Measurements from ENCODE around the gene MISP3. TPM values are rescaled to one million over a fixed set of nuclear protein-coding genes. Genes with fewer than 3 reads are reported as not detected.
"Not testable (repeated sequence)": the region's sequence is repeated elsewhere in the genome, so short reads cannot be mapped to it uniquely, and the experiment has no call there.

Gene MISP3
- total RNA-seq, 2 donors from 2014 or later: 21.1 to 25.7 TPM

DNA sequence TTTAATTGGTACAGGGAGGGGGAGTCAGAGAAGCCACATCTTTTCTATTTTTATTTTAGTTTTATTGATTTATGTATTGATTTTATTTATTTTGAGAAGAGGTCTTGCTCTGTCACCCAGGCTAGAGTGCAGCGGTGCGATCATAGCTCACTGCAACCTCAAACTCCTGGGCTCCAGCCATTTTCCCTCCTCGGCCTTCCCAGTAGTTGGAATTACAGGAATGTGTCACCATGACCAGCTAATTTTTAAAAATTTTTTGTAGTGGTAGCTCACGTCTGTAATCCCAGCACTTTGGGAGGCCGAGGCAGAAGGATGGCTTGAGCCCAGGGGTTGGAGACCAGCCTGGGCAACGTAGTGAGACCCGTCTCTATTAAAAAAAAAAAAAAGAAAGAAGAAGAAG is 36.9 kb upstream of the MISP3 start:
- no peak overlapping the region for H3K4me3 ChIP-seq
- H3K27ac ChIP-seq: no peak overlapping the region
- H3K9me3 ChIP-seq: no peaks in the 10 kb centered on the region
- intact Hi-C loops (cut with DNase I): no loop called here
- no peak for ATAC-seq
- no peaks in the 10 kb centered on the region for H3K36me3 ChIP-seq (replicated peaks in 1 of 2; ENCODE audit: insufficient read depth in 1 of 2, low read depth in 2 of 2)
- no peak for DNase-seq
- no peaks in the 10 kb centered on the region for H3K27me3 ChIP-seq
- TF ChIP-seq, protein P1, sequence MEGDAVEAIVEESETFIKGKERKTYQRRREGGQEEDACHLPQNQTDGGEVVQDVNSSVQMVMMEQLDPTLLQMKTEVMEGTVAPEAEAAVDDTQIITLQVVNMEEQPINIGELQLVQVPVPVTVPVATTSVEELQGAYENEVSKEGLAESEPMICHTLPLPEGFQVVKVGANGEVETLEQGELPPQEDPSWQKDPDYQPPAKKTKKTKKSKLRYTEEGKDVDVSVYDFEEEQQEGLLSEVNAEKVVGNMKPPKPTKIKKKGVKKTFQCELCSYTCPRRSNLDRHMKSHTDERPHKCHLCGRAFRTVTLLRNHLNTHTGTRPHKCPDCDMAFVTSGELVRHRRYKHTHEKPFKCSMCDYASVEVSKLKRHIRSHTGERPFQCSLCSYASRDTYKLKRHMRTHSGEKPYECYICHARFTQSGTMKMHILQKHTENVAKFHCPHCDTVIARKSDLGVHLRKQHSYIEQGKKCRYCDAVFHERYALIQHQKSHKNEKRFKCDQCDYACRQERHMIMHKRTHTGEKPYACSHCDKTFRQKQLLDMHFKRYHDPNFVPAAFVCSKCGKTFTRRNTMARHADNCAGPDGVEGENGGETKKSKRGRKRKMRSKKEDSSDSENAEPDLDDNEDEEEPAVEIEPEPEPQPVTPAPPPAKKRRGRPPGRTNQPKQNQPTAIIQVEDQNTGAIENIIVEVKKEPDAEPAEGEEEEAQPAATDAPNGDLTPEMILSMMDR (IDR thresholded peaks at IDR 0.05): no peak
- no peak for TF ChIP-seq POLR2A (IDR thresholded peaks at IDR 0.05)
- peaks cover 14% of the 10 kb centered on the region for H3K4me1 ChIP-seq
- WGBS, 2 donors: 74 to 82% methylated on average over 7 of the region's 7 CpGs

DNA sequence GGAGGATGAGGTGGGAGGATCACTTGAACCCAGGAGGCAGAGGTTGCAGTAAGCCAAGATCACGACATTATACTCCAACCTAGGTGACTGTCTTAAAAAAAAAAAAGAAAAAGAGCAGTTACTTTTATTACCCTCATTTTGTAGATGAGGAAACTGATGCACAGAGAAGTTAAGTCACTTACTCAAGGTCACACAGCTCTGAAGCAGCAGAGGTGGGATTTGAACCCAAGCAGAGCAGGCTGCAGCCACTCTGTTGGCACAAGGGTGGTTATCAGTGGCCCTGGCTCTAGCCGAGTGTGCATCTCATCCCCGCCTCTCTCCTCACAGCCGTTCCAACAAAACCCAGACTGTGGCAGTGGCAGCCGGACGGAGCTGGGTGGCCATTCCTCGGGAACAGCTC is 33.4 kb upstream of the MISP3 start:
- no peak overlapping the region for H3K27ac ChIP-seq
- no peak overlapping the region for H3K4me3 ChIP-seq
- H3K9me3 ChIP-seq: no peaks in the 10 kb centered on the region
- DNase-seq: no peak
- H3K36me3 ChIP-seq (replicated peaks in 1 of 2; ENCODE audit: insufficient read depth in 1 of 2, low read depth in 2 of 2): no peaks in the 10 kb centered on the region
- ATAC-seq: no peak
- H3K27me3 ChIP-seq: no peaks in the 10 kb centered on the region
- no peak for TF ChIP-seq POLR2A (IDR thresholded peaks at IDR 0.05)
- intact Hi-C loops (cut with DNase I): no loop called here
- 85 to 91% methylated on average over 7 of the region's 7 CpGs for WGBS, 2 donors
- peaks cover 9% of the 10 kb centered on the region for H3K4me1 ChIP-seq

DNA sequence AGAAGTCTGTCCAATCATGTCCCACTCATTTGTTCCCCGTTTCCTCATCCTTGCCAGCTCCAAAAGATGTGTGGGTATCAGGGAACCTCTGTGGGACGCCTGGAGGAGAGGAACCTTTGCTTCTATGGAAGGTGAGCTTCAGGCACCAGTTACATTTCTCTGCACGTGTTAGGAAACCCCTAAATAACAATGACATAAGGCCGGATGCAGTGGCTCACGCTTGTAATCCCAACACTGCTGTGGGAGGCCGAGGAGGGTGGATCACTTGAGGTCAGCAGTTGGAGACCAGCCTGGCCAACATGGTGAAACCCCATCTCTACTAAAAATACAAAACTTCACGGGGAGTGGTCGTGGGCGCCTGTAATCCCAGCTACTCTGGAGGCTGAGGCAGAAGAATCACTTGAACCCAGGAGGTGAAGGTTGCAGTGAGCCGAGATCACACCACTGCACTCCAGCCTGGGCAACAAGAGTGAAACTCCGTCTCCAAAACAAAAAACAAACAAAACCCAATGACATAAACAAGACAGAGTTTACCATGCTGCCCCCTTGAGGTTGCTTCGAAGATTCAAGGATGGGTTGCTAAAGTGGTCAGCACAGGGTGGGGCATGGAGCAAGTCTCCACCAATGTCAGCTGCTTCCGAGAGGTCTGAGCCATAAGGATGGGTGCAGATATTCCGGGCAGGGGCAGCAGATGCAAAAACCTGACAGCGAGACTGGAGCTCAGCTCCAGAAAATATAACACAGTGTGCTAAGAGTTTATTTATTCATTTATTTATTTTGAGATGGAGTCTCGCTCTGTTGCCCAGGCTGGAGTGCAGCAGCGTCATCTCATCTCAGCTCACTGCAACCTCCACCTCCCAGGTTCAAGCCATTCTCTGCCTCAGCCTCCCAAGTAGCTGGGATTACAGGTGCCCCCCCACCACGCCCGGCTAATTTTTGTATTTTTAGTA is 29.7 kb upstream of the MISP3 start:
- peak; percentile 51 to 68 (median 56) for DNase-seq
- 58 to 67% methylated on average over 19 of the region's 19 CpGs for WGBS, 2 donors

DNA sequence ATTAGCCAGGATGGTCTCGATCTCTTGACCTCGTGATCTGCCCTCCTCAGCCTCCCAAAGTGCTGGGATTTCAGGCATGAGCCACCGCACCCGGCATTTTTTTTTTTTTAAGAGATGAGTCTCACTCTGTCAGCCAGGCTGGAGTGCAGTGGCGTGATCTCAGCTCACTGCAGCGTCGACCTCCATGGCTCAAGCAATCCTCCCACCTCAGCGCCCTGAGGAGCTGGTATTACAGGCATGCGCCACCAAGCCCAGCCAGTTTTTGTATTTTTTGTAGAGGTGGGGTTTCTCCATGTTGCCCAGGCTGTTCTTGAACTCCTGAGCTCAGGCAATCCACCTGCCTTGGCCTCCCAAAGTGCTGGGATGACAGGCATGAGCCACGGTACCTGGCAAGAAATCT is 24.7 kb upstream of the MISP3 start:
- H3K27ac ChIP-seq; ATAC-seq; intact Hi-C loops (cut with DNase I); H3K9me3 ChIP-seq; H3K36me3 ChIP-seq (replicated peaks in 1 of 2; ENCODE audit: insufficient read depth in 1 of 2, low read depth in 2 of 2); DNase-seq; H3K4me3 ChIP-seq; H3K27me3 ChIP-seq; H3K4me1 ChIP-seq: not testable (repeated sequence)
- WGBS, 2 donors: 95 to 100% methylated on average over 10 of the region's 10 CpGs

More for the DNA sequence above, 29.7 kb upstream of the MISP3 start:
- H3K27me3 ChIP-seq; H3K4me1 ChIP-seq; H3K9me3 ChIP-seq; intact Hi-C loops (cut with DNase I); H3K4me3 ChIP-seq; H3K36me3 ChIP-seq (replicated peaks in 1 of 2; ENCODE audit: insufficient read depth in 1 of 2, low read depth in 2 of 2): not testable (repeated sequence)
- ATAC-seq: peak; percentile 89
- TF ChIP-seq, protein P1 (IDR thresholded peaks at IDR 0.05): peak; percentile 31 to 74 (median 49)
- H3K27ac ChIP-seq: peak overlapping the region in 2 of 4 donors; percentile 8 to 52

DNA sequence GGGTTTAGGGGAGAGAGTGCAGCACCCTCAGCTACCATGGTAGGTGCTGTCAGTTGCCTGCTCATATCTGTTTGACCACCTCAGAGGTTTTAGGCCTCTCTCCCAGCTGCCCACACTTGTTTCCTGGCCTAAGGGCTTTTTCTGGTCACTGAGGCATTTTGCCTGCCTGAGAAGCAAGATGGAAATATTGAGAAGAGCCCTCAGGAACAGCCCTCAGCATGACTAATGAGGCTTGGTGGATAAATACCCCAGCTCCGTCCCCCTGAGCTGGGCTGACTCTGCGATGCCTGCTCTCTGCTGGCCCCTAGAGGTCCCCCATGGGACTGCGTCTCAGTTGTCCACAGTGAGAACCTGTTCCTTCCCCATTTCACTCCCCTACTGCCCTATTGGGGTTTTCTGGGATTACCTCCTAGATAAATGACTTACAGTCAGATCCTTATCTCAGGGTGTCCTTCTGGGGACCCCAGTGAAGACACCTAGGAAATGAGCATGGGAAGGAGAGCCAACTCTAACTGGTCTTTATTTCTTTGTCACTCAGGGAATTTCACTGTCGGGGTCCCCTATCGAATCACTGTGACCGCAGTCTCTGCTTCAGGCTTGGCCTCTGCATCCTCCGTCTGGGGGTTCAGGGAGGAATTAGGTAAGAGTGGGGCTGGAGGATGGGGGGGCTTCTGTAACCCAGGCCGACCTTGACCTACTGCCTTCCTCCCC is 24.0 kb upstream of the MISP3 start:
- TF ChIP-seq, protein P1 (IDR thresholded peaks at IDR 0.05): peak; percentile 33 to 65 (median 58)
- TF ChIP-seq POLR2A (IDR thresholded peaks at IDR 0.05): no peak
- Histone ChIP-seq H3K9me3 (no peaks in the 10 kb centered on the region), H3K27ac (no peak overlapping the region), H3K27me3 (no peaks in the 10 kb centered on the region), H3K36me3 (replicated peaks in 1 of 2; ENCODE audit: insufficient read depth in 1 of 2, low read depth in 2 of 2) (no peaks in the 10 kb centered on the region), H3K4me1 (no peaks in the 10 kb centered on the region), H3K4me3 (no peak overlapping the region)
- ATAC-seq: peak; percentile 68
- DNase-seq: peak; percentile 34 to 61 (median 50)
- intact Hi-C loops (cut with DNase I): no loop called here
- WGBS, 2 donors: 58 to 66% methylated on average over 8 of the region's 8 CpGs

Data from body of pancreas (tissue), 4 donors.